ENCODE data around the gene COMMD10. TPM values are rescaled to one million over a fixed set of nuclear protein-coding genes. Genes with fewer than 3 reads are reported as not detected.

COMMD10 gene
- total and polyA plus RNA-seq, 2 experiments from 2014 or later = 37.7 to 52.2 TPM

GRCh38 chr5:116046823-116047222 is 38.0 kb upstream of the COMMD10 start:
- 95% methylated on average over 2 of the region's 2 CpGs for WGBS (ENCODE audit: low lambda C conversion rate, missing lambda C conversion rate)
- H3K9me2 ChIP-seq (replicated peaks; ENCODE audit: insufficient read depth) = no peaks in the 10 kb centered on the region
- no peak overlapping the region for H3K4me3 ChIP-seq
- no peaks in the 10 kb centered on the region for H3K79me2 ChIP-seq
- no peaks in the 10 kb centered on the region for H3K27me3 ChIP-seq
- no peaks in the 10 kb centered on the region for H4K20me1 ChIP-seq (ENCODE audit: insufficient read depth, poor library complexity, severe bottlenecking)
- H3K27ac ChIP-seq = no peak overlapping the region
- H3K9me3 ChIP-seq (ENCODE audit: low read depth) = no peaks in the 10 kb centered on the region
- TF ChIP-seq EZH2 (IDR thresholded peaks at IDR 0.05; ENCODE audit: borderline replicate concordance) (no peak), EZH2phosphoT487 (IDR thresholded peaks at IDR 0.05; ENCODE audit: low read depth, severe bottlenecking, unreplicated experiment) (no peak), CTCF (IDR thresholded peaks at IDR 0.05; ENCODE audit: poor library complexity) (no peak)
- no peaks in the 10 kb centered on the region for H3K4me1 ChIP-seq (ENCODE audit: insufficient read depth)
- H2AFZ ChIP-seq = no peak overlapping the region
- no peaks in the 10 kb centered on the region for H3K36me3 ChIP-seq (replicated peaks; ENCODE audit: insufficient read depth, low read depth)
- H3K4me2 ChIP-seq = no peak overlapping the region
- DNase-seq (ENCODE audit: low spot score) = no peak

DNA sequence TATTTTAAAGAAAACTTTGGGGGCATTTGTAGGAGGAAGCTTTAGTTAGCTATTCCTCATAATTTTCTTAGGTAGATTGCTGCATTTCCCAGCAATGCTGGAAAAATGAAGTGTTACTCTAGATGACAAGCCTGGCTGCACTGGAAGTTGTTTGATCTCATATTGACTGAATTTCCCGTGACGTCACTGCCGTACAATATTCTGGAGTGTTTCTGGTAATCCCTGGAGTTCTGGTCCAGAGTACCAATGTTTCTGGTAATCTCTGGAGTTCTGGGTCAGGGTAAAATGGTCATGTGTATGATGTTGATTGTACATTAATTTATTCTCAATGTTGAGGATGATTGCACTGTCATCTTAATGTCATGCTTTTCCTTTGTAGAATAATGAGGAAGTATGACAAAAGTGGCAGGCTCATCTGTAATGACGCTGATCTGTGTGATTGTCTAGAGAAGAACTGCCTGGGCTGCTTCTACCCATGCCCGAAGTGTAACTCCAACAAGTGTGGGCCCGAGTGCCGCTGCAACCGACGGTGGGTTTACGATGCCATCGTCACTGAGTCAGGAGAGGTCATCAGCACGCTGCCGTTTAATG is 26.4 kb upstream of the COMMD10 start:
- no peak for DNase-seq (ENCODE audit: low spot score)
- no peak overlapping the region for H2AFZ ChIP-seq
- H4K20me1 ChIP-seq (ENCODE audit: insufficient read depth, poor library complexity, severe bottlenecking) = no peaks in the 10 kb centered on the region
- TF ChIP-seq CTCF (IDR thresholded peaks at IDR 0.05; ENCODE audit: poor library complexity) (no peak), EZH2 (IDR thresholded peaks at IDR 0.05; ENCODE audit: borderline replicate concordance) (no peak), EZH2phosphoT487 (IDR thresholded peaks at IDR 0.05; ENCODE audit: low read depth, severe bottlenecking, unreplicated experiment) (no peak)
- H3K4me1 ChIP-seq (ENCODE audit: insufficient read depth) = no peaks in the 10 kb centered on the region
- no peaks in the 10 kb centered on the region for H3K36me3 ChIP-seq (replicated peaks; ENCODE audit: insufficient read depth, low read depth)
- H3K4me2 ChIP-seq = no peak overlapping the region
- 87% methylated on average over 13 of the region's 13 CpGs for WGBS (ENCODE audit: low lambda C conversion rate, missing lambda C conversion rate)
- no peaks in the 10 kb centered on the region for H3K79me2 ChIP-seq
- no peaks in the 10 kb centered on the region for H3K9me3 ChIP-seq (ENCODE audit: low read depth)
- no peak overlapping the region for H3K4me3 ChIP-seq
- peaks cover 5% of the 10 kb centered on the region for H3K27me3 ChIP-seq
- no peak overlapping the region for H3K27ac ChIP-seq
- H3K9me2 ChIP-seq (replicated peaks; ENCODE audit: insufficient read depth) = no peaks in the 10 kb centered on the region

GRCh38 chr5:116062352-116062751 is 22.5 kb upstream of the COMMD10 start:
- Histone ChIP-seq H3K36me3 (replicated peaks; ENCODE audit: insufficient read depth, low read depth) (no peaks in the 10 kb centered on the region), H3K9me3 (ENCODE audit: low read depth) (no peaks in the 10 kb centered on the region), H3K9me2 (replicated peaks; ENCODE audit: insufficient read depth) (no peaks in the 10 kb centered on the region), H2AFZ (no peak overlapping the region), H3K4me3 (no peak overlapping the region), H3K4me2 (no peak overlapping the region), H3K27me3 (peaks cover 8% of the 10 kb centered on the region), H3K4me1 (ENCODE audit: insufficient read depth) (no peaks in the 10 kb centered on the region), H3K27ac (no peak overlapping the region), H3K79me2 (no peaks in the 10 kb centered on the region), H4K20me1 (ENCODE audit: insufficient read depth, poor library complexity, severe bottlenecking) (no peaks in the 10 kb centered on the region)
- DNase-seq (ENCODE audit: low spot score) = no peak
- WGBS (ENCODE audit: low lambda C conversion rate, missing lambda C conversion rate) = 74% methylated on average over 2 of the region's 2 CpGs
- TF ChIP-seq EZH2phosphoT487 (IDR thresholded peaks at IDR 0.05; ENCODE audit: low read depth, severe bottlenecking, unreplicated experiment) = no peak
- TF ChIP-seq CTCF (IDR thresholded peaks at IDR 0.05; ENCODE audit: poor library complexity) = peak; percentile 13

All from hepatocyte (in vitro differentiated cells).